ENCODE measurements around the gene KIF25.
"Not testable (repeated sequence)": the region's sequence is repeated elsewhere in the genome, so short reads cannot be mapped to it uniquely, and the experiment has no call there.

KIF25 gene

GRCh38 chr6:167965592-167966539 lies 31.6 kb upstream of the KIF25 start:
- Mint-ChIP-seq H3K27ac (no peak overlapping the region), H3K27me3 (no peaks in the 10 kb centered on the region), H3K4me3 (no peak overlapping the region), H3K4me1 (no peaks in the 10 kb centered on the region), H3K36me3 (ENCODE audit: low read depth) (peaks cover 2% of the 10 kb centered on the region), H3K9me3 (no peaks in the 10 kb centered on the region)
- ATAC-seq, result no peak
- DNase-seq, result no peak

- H3K27me3 Mint-ChIP-seq, result no peaks in the 10 kb centered on the region
- H3K4me3 Mint-ChIP-seq, result no peak overlapping the region
- no peak for DNase-seq
- no peaks in the 10 kb centered on the region for H3K9me3 Mint-ChIP-seq
- no peaks in the 10 kb centered on the region for H3K4me1 Mint-ChIP-seq
- no peak overlapping the region for H3K27ac Mint-ChIP-seq
- no peak for ATAC-seq
- H3K36me3 Mint-ChIP-seq (ENCODE audit: low read depth), result peaks cover 2% of the 10 kb centered on the region
These were observed 30.9 kb upstream of the KIF25 start for GRCh38 chr6:167966540-167966905.

GRCh38 chr6:167968091-167968490 lies 29.4 kb upstream of the KIF25 start:
- Mint-ChIP-seq H3K4me1 (no peaks in the 10 kb centered on the region), H3K4me3 (no peak overlapping the region), H3K9me3 (no peaks in the 10 kb centered on the region), H3K27ac (no peak overlapping the region), H3K27me3 (no peaks in the 10 kb centered on the region), H3K36me3 (ENCODE audit: low read depth) (peaks cover 2% of the 10 kb centered on the region)
- DNase-seq (peak; percentile 22), ATAC-seq (no peak)

GRCh38 chr6:167970230-167970629 lies 27.2 kb upstream of the KIF25 start:
- H3K9me3 Mint-ChIP-seq, result no peaks in the 10 kb centered on the region
- peaks cover 2% of the 10 kb centered on the region for H3K36me3 Mint-ChIP-seq (ENCODE audit: low read depth)
- no peaks in the 10 kb centered on the region for H3K27me3 Mint-ChIP-seq
- no peak overlapping the region for H3K27ac Mint-ChIP-seq
- ATAC-seq (no peak), DNase-seq (no peak)
- no peaks in the 10 kb centered on the region for H3K4me1 Mint-ChIP-seq
- no peak overlapping the region for H3K4me3 Mint-ChIP-seq

- Mint-ChIP-seq H3K4me1 (no peaks in the 10 kb centered on the region), H3K27me3 (no peaks in the 10 kb centered on the region), H3K36me3 (ENCODE audit: low read depth) (no peaks in the 10 kb centered on the region), H3K4me3 (no peak overlapping the region), H3K9me3 (no peaks in the 10 kb centered on the region), H3K27ac (no peak overlapping the region)
- DNase-seq (no peak), ATAC-seq (no peak)
These were observed 25.3 kb upstream of the KIF25 start for GRCh38 chr6:167972193-167972592.

- no peaks in the 10 kb centered on the region for H3K4me1 Mint-ChIP-seq
- no peaks in the 10 kb centered on the region for H3K9me3 Mint-ChIP-seq
- DNase-seq (no peak), ATAC-seq (no peak)
- H3K36me3 Mint-ChIP-seq (ENCODE audit: low read depth), result no peaks in the 10 kb centered on the region
- H3K27ac Mint-ChIP-seq, result no peak overlapping the region
- no peak overlapping the region for H3K4me3 Mint-ChIP-seq
- H3K27me3 Mint-ChIP-seq, result peaks cover 2% of the 10 kb centered on the region
These were observed 24.2 kb upstream of the KIF25 start for GRCh38 chr6:167973148-167973885.

GRCh38 chr6:167974640-167975344 lies 22.7 kb upstream of the KIF25 start:
- Mint-ChIP-seq H3K9me3 (no peaks in the 10 kb centered on the region), H3K36me3 (ENCODE audit: low read depth) (no peaks in the 10 kb centered on the region), H3K4me1 (no peaks in the 10 kb centered on the region), H3K27me3 (peaks cover 2% of the 10 kb centered on the region), H3K4me3 (no peak overlapping the region), H3K27ac (no peak overlapping the region)
- ATAC-seq, result no peak
- no peak for DNase-seq

GRCh38 chr6:167975458-167975857 lies 22.0 kb upstream of the KIF25 start:
- no peaks in the 10 kb centered on the region for H3K4me1 Mint-ChIP-seq
- ATAC-seq (no peak), DNase-seq (no peak)
- H3K27ac Mint-ChIP-seq, result no peak overlapping the region
- H3K4me3 Mint-ChIP-seq, result no peak overlapping the region
- H3K36me3 Mint-ChIP-seq (ENCODE audit: low read depth), result no peaks in the 10 kb centered on the region
- no peaks in the 10 kb centered on the region for H3K9me3 Mint-ChIP-seq
- peaks cover 2% of the 10 kb centered on the region for H3K27me3 Mint-ChIP-seq

GRCh38 chr6:167976116-167976657 lies 21.3 kb upstream of the KIF25 start:
- H3K27ac Mint-ChIP-seq; H3K4me1 Mint-ChIP-seq; DNase-seq; H3K4me3 Mint-ChIP-seq; ATAC-seq; H3K27me3 Mint-ChIP-seq; H3K9me3 Mint-ChIP-seq; H3K36me3 Mint-ChIP-seq (ENCODE audit: low read depth): not testable (repeated sequence)

- DNase-seq (no peak), ATAC-seq (no peak)
- no peaks in the 10 kb centered on the region for H3K36me3 Mint-ChIP-seq (ENCODE audit: low read depth)
- H3K4me1 Mint-ChIP-seq, result no peaks in the 10 kb centered on the region
- H3K9me3 Mint-ChIP-seq, result no peaks in the 10 kb centered on the region
- H3K4me3 Mint-ChIP-seq, result no peak overlapping the region
- no peak overlapping the region for H3K27ac Mint-ChIP-seq
- peaks cover 2% of the 10 kb centered on the region for H3K27me3 Mint-ChIP-seq
These were observed 20.8 kb upstream of the KIF25 start for GRCh38 chr6:167976708-167977107.

GRCh38 chr6:167977717-167978467 lies 19.6 kb upstream of the KIF25 start:
- Mint-ChIP-seq H3K4me1 (no peaks in the 10 kb centered on the region), H3K4me3 (no peak overlapping the region), H3K27ac (no peak overlapping the region), H3K36me3 (ENCODE audit: low read depth) (no peaks in the 10 kb centered on the region), H3K9me3 (no peaks in the 10 kb centered on the region), H3K27me3 (peaks cover 2% of the 10 kb centered on the region)
- ATAC-seq (no peak), DNase-seq (no peak)

- H3K4me1 Mint-ChIP-seq, result no peaks in the 10 kb centered on the region
These were observed 18.9 kb upstream of the KIF25 start for GRCh38 chr6:167978607-167979006.

GRCh38 chr6:167979436-167980139 lies 17.9 kb upstream of the KIF25 start:
- H3K4me1 Mint-ChIP-seq, result no peaks in the 10 kb centered on the region
- ATAC-seq, result no peak
- H3K36me3 Mint-ChIP-seq (ENCODE audit: low read depth), result no peaks in the 10 kb centered on the region
- no peak overlapping the region for H3K4me3 Mint-ChIP-seq
- peaks cover 2% of the 10 kb centered on the region for H3K27me3 Mint-ChIP-seq
- H3K27ac Mint-ChIP-seq, result no peak overlapping the region
- no peak for DNase-seq
- H3K9me3 Mint-ChIP-seq, result no peaks in the 10 kb centered on the region

More at GRCh38 chr6:167978607-167979006, 18.9 kb upstream of the KIF25 start:
- Mint-ChIP-seq H3K36me3 (ENCODE audit: low read depth) (no peaks in the 10 kb centered on the region), H3K9me3 (no peaks in the 10 kb centered on the region), H3K27me3 (peaks cover 2% of the 10 kb centered on the region), H3K27ac (no peak overlapping the region), H3K4me3 (no peak overlapping the region)
- DNase-seq, result no peak
- ATAC-seq, result no peak

Measured in activated naive CD8-positive, alpha-beta T cell treated with anti-CD3 and anti-CD28 coated beads, Interleukin-2, amount 50 U/mL, for 24 hours (primary cell).